Upper lobe of left lung (tissue), 4 donors: ENCODE measurements around the gene BCL7C.

ENCODE experiments used
- CTCF ChIP-seq, 6 experiments: fragments of 450-650 bp in 4 of 6; fragments of 200-600 bp in 2 of 6; sonication (generic) in 2 of 6; IDR thresholded peaks; one replicate each; pipeline ENCODE4 v1.5.1; 2016 to 2019; ENCODE audit warnings: antibody characterized with exemption in 6 of 6
- POLR2AphosphoS5 ChIP-seq, 2 donors: sonication (generic); formaldehyde crosslinking; IDR thresholded peaks; one replicate each; pipeline ENCODE4 v1.5.1; 2017; ENCODE audit warnings: antibody characterized with exemption in 2 of 2

- no peak for TF ChIP-seq CTCF (IDR thresholded peaks at IDR 0.05)
- no peak for TF ChIP-seq POLR2AphosphoS5 (IDR thresholded peaks at IDR 0.05)
Observed at GRCh38 chr16:30920891-30921290, 27.0 kb upstream of the BCL7C start.
